Tibial nerve (tissue), 4 donors: ENCODE measurements around the gene BTC.

Experiments
- EP300 ChIP-seq, 2 donors: sonication (generic); formaldehyde crosslinking; IDR thresholded peaks; one replicate each; pipeline ENCODE4 v1.6.1; 2017; ENCODE audit warnings: antibody characterized with exemption in 2 of 2, mild to moderate bottlenecking in 1 of 2
- TF ChIP-seq, protein P1 (sequence below), 5 experiments: fragments of 200-600 bp in 3 of 5; fragments of 450-650 bp in 2 of 5; sonication (generic) in 3 of 5; IDR thresholded peaks; one replicate each; pipeline ENCODE4 v1.5.1; 2016 to 2019; ENCODE audit warnings: antibody characterized with exemption in 5 of 5, mild to moderate bottlenecking in 3 of 5, moderate library complexity in 2 of 5

DNA sequence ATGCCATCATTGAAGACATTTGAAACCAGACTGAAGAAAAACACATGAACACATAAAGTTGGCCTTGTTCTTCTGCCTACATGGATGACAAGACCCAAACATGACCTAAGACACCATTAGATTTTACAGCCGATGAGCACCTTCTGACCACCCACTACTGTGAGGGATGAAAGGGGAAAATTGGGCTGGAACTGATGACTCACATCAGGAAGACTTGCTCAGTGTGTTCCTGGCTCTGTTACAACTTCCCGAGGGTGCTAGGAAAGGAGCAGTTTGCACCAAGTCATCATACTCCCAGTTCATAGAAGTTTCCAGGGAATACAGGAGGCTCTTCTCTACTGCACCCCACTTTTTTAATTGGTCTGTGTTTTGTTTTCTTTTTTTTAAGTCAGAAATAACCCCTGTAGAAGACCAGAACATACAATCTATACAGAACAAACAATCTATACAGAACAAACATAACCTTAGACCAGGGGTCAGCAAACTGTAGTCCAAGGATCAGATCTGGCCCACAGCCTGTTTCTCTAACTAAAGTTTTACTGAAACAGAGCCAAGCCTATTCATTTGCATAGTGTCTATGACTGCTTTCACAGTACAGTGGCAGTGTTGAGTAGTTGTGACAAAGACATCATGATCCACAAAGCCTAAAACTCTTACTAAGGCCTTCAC lies 25.3 kb downstream of the BTC start:
- TF ChIP-seq, protein P1, sequence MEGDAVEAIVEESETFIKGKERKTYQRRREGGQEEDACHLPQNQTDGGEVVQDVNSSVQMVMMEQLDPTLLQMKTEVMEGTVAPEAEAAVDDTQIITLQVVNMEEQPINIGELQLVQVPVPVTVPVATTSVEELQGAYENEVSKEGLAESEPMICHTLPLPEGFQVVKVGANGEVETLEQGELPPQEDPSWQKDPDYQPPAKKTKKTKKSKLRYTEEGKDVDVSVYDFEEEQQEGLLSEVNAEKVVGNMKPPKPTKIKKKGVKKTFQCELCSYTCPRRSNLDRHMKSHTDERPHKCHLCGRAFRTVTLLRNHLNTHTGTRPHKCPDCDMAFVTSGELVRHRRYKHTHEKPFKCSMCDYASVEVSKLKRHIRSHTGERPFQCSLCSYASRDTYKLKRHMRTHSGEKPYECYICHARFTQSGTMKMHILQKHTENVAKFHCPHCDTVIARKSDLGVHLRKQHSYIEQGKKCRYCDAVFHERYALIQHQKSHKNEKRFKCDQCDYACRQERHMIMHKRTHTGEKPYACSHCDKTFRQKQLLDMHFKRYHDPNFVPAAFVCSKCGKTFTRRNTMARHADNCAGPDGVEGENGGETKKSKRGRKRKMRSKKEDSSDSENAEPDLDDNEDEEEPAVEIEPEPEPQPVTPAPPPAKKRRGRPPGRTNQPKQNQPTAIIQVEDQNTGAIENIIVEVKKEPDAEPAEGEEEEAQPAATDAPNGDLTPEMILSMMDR (IDR thresholded peaks at IDR 0.05), result no peak
- no peak for TF ChIP-seq EP300 (IDR thresholded peaks at IDR 0.05)
